ENCODE measurements around the gene KPNA6. TPM values are rescaled to one million over a fixed set of nuclear protein-coding genes. Genes with fewer than 3 reads are reported as not detected.
A peak's percentile ranks its signal among the peaks of the same experiment; 100 is the strongest.

Gene KPNA6
- polyA plus RNA-seq, 1 donor from 2014 or later: 17.3 TPM

DNA sequence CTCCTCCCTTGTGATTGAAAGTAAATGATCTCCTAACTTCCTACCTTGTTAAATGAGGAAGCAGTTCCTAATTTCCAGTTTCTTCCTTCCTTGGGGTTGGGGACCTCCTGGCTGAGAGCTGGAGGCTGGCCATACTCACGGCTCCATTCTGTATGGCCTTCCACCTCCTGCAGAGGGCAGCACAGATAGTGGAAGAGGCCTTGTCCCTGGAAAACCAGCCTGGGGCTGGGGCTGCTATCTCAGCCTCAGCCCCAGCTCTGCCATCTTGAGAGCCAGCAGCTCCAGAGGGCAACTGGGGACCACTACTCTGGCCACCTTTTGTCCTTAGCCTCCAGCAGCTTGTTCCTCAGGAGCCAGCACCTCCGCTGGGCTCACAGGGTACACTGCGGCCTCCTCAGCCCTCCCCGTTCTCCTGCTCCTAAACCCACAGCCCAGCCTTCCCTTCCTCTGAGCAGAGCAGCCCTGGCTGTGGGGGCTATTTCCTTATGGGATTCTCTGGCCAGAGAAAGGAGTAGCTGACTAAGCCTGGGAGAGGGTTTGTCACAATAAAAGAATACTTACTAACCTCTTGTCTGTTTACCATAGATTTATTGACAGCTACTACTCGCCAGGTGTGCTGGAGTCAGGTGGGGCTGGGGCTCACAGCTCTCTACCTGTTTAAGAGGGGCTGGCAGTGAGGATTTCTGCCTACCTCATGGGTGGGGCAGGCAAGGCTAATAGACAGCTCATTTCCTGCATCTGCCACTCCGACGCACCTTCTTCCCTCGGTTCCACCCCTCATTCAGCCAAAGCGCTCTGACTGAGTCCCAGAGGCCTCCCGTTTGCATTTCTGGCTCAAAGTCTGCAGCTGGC is 108.0 kb downstream of the KPNA6 start:
- Histone ChIP-seq H3K9me2 (ENCODE audit: insufficient read depth, low read length) (no peaks in the 10 kb centered on the region), H3K27me3 (ENCODE audit: insufficient read depth, low read depth, low read length) (no peaks in the 10 kb centered on the region), H4K20me1 (ENCODE audit: insufficient read depth) (no peaks in the 10 kb centered on the region), H3K9ac (ENCODE audit: low read length) (no peak overlapping the region), H3K36me3 (ENCODE audit: insufficient read depth, low read length) (peaks cover 5% of the 10 kb centered on the region), H3K79me2 (replicated peaks; ENCODE audit: insufficient read depth, low read length) (peaks cover 4% of the 10 kb centered on the region), H3F3A (ENCODE audit: insufficient read depth, low read length, poor library complexity, severe bottlenecking) (no peaks in the 10 kb centered on the region), H2AFZ (ENCODE audit: low read depth, low read length) (no peak overlapping the region), H3K4me2 (ENCODE audit: low read length) (no peak overlapping the region), H3K4me3 (ENCODE audit: low read length) (no peak overlapping the region), H3K27ac (ENCODE audit: low read length) (no peak overlapping the region), H3K9me3 (ENCODE audit: low read length) (no peaks in the 10 kb centered on the region)
- TF ChIP-seq EP300 (conservative IDR thresholded peaks at IDR 0.05; ENCODE audit: poor library complexity, severe bottlenecking) (no peak), EZH2 (IDR thresholded peaks at IDR 0.05; ENCODE audit: borderline replicate concordance, insufficient read depth, low read length, poor library complexity, severe bottlenecking) (no peak), RAD21 (conservative IDR thresholded peaks at IDR 0.05) (peak; percentile 67), SMC3 (conservative IDR thresholded peaks at IDR 0.05; ENCODE audit: poor library complexity) (peak; percentile 61), MXI1 (conservative IDR thresholded peaks at IDR 0.05; ENCODE audit: poor library complexity, severe bottlenecking) (no peak)
- TF ChIP-seq, protein P1, sequence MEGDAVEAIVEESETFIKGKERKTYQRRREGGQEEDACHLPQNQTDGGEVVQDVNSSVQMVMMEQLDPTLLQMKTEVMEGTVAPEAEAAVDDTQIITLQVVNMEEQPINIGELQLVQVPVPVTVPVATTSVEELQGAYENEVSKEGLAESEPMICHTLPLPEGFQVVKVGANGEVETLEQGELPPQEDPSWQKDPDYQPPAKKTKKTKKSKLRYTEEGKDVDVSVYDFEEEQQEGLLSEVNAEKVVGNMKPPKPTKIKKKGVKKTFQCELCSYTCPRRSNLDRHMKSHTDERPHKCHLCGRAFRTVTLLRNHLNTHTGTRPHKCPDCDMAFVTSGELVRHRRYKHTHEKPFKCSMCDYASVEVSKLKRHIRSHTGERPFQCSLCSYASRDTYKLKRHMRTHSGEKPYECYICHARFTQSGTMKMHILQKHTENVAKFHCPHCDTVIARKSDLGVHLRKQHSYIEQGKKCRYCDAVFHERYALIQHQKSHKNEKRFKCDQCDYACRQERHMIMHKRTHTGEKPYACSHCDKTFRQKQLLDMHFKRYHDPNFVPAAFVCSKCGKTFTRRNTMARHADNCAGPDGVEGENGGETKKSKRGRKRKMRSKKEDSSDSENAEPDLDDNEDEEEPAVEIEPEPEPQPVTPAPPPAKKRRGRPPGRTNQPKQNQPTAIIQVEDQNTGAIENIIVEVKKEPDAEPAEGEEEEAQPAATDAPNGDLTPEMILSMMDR (IDR thresholded peaks at IDR 0.05; ENCODE audit: poor library complexity, severe bottlenecking): peak; percentile 73

DNA sequence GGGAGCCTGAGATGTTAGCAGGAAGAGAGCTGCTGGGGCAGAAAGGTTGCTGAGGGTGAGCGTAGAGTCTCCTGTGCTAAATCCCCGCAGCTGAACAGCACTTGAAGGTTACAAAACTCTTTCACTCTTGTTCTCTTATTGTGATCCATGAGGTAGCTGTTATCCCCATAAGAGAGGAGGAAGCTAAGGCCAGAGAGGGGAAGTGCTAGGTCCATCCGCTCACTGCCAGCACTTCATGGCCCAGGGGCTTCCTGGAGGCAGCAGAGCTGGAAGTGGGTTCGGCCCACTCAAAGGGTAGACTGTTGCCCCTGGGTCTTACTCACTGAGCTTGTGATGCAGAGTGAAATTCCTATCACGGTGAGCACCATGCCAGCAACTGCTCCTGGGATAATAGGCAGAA is 108.7 kb downstream of the KPNA6 start:
- Histone ChIP-seq H3K27me3 (ENCODE audit: insufficient read depth, low read depth, low read length) (no peaks in the 10 kb centered on the region), H3K4me3 (ENCODE audit: low read length) (no peak overlapping the region), H3K36me3 (ENCODE audit: insufficient read depth, low read length) (peaks cover 5% of the 10 kb centered on the region), H3F3A (ENCODE audit: insufficient read depth, low read length, poor library complexity, severe bottlenecking) (no peaks in the 10 kb centered on the region), H3K79me2 (replicated peaks; ENCODE audit: insufficient read depth, low read length) (peaks cover 12% of the 10 kb centered on the region), H3K9ac (ENCODE audit: low read length) (no peak overlapping the region), H2AFZ (ENCODE audit: low read depth, low read length) (no peak overlapping the region), H3K27ac (ENCODE audit: low read length) (no peak overlapping the region), H3K4me2 (ENCODE audit: low read length) (no peak overlapping the region), H4K20me1 (ENCODE audit: insufficient read depth) (no peaks in the 10 kb centered on the region), H3K9me3 (ENCODE audit: low read length) (no peaks in the 10 kb centered on the region), H3K9me2 (ENCODE audit: insufficient read depth, low read length) (no peaks in the 10 kb centered on the region)
- TF ChIP-seq MXI1 (conservative IDR thresholded peaks at IDR 0.05; ENCODE audit: poor library complexity, severe bottlenecking) (no peak), EP300 (conservative IDR thresholded peaks at IDR 0.05; ENCODE audit: poor library complexity, severe bottlenecking) (no peak), RAD21 (conservative IDR thresholded peaks at IDR 0.05) (no peak), EZH2 (IDR thresholded peaks at IDR 0.05; ENCODE audit: borderline replicate concordance, insufficient read depth, low read length, poor library complexity, severe bottlenecking) (no peak), POLR2AphosphoS5 (IDR thresholded peaks at IDR 0.05) (no peak), SMC3 (conservative IDR thresholded peaks at IDR 0.05; ENCODE audit: poor library complexity) (no peak), TAF1 (IDR thresholded peaks at IDR 0.05; ENCODE audit: low read depth) (no peak)

DNA sequence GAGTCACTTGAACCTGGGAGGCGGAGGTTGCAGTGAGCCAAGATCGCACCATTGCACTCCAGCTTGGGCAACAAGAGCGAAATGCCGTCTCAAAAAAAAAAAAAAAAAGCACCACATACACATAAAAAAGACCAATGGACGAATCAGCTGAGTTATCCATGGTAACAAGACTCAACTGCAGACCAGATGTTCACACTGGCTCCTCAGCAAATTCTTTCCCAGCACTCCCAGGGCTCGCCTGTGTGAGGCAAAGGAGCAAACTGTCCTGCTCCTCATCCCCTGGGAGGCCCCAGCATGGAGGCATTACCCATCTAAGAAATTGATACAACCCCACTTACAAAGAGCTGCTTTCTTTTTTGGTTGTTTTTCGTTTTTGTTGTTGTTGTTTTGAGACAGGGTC is 111.2 kb downstream of the KPNA6 start:
- no peaks in the 10 kb centered on the region for H3K27me3 ChIP-seq (ENCODE audit: insufficient read depth, low read depth, low read length)
- H3K9me2 ChIP-seq (ENCODE audit: insufficient read depth, low read length): no peaks in the 10 kb centered on the region
- peaks cover 22% of the 10 kb centered on the region for H3K79me2 ChIP-seq (replicated peaks; ENCODE audit: insufficient read depth, low read length)
- H4K20me1 ChIP-seq (ENCODE audit: insufficient read depth): no peaks in the 10 kb centered on the region
- H2AFZ ChIP-seq (ENCODE audit: low read depth, low read length): no peak overlapping the region
- H3F3A ChIP-seq (ENCODE audit: insufficient read depth, low read length, poor library complexity, severe bottlenecking): no peaks in the 10 kb centered on the region
- no peak for TF ChIP-seq TAF1 (IDR thresholded peaks at IDR 0.05; ENCODE audit: low read depth)
- no peak for TF ChIP-seq RAD21 (conservative IDR thresholded peaks at IDR 0.05)
- no peak for TF ChIP-seq MXI1 (conservative IDR thresholded peaks at IDR 0.05; ENCODE audit: poor library complexity, severe bottlenecking)
- no peak for TF ChIP-seq EP300 (conservative IDR thresholded peaks at IDR 0.05; ENCODE audit: poor library complexity, severe bottlenecking)
- TF ChIP-seq, protein P2, sequence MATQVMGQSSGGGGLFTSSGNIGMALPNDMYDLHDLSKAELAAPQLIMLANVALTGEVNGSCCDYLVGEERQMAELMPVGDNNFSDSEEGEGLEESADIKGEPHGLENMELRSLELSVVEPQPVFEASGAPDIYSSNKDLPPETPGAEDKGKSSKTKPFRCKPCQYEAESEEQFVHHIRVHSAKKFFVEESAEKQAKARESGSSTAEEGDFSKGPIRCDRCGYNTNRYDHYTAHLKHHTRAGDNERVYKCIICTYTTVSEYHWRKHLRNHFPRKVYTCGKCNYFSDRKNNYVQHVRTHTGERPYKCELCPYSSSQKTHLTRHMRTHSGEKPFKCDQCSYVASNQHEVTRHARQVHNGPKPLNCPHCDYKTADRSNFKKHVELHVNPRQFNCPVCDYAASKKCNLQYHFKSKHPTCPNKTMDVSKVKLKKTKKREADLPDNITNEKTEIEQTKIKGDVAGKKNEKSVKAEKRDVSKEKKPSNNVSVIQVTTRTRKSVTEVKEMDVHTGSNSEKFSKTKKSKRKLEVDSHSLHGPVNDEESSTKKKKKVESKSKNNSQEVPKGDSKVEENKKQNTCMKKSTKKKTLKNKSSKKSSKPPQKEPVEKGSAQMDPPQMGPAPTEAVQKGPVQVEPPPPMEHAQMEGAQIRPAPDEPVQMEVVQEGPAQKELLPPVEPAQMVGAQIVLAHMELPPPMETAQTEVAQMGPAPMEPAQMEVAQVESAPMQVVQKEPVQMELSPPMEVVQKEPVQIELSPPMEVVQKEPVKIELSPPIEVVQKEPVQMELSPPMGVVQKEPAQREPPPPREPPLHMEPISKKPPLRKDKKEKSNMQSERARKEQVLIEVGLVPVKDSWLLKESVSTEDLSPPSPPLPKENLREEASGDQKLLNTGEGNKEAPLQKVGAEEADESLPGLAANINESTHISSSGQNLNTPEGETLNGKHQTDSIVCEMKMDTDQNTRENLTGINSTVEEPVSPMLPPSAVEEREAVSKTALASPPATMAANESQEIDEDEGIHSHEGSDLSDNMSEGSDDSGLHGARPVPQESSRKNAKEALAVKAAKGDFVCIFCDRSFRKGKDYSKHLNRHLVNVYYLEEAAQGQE (IDR thresholded peaks at IDR 0.05; ENCODE audit: borderline replicate concordance): no peak
- TF ChIP-seq SMC3 (conservative IDR thresholded peaks at IDR 0.05; ENCODE audit: poor library complexity): no peak
- TF ChIP-seq EZH2 (IDR thresholded peaks at IDR 0.05; ENCODE audit: borderline replicate concordance, insufficient read depth, low read length, poor library complexity, severe bottlenecking): no peak
- H3K4me3 ChIP-seq (ENCODE audit: low read length): no peak overlapping the region
- no peaks in the 10 kb centered on the region for H3K9me3 ChIP-seq (ENCODE audit: low read length)
- H3K4me2 ChIP-seq (ENCODE audit: low read length): no peak overlapping the region
- no peak overlapping the region for H3K9ac ChIP-seq (ENCODE audit: low read length)
- H3K36me3 ChIP-seq (ENCODE audit: insufficient read depth, low read length): peaks cover 5% of the 10 kb centered on the region
- no peak overlapping the region for H3K27ac ChIP-seq (ENCODE audit: low read length)

Measured in neural cell (in vitro differentiated cells).